Activated T-cell treated with anti-CD3 and anti-CD28 coated beads for 24 hours (primary cell): ENCODE measurements around the gene TMUB2.
"Not testable (repeated sequence)": the region's sequence is repeated elsewhere in the genome, so short reads cannot be mapped to it uniquely, and the experiment has no call there.

ENCODE experiments used
- DNase-seq: peaks from one replicate; pipeline ENCODE4 v3.0.0-alpha.2; 2020; ENCODE audit warnings: low read depth

TMUB2 gene

GRCh38 chr17:44219616-44220212, 32.9 kb downstream of the TMUB2 start, which contains the start of gene UBTF:
UBTF (minus strand) TSS chr17:44219675; CDS start chr17:44218229, 1,446 bp downstream.
- DNase-seq: peak; percentile 57

GRCh38 chr17:44220213-44221083, 33.7 kb downstream of the TMUB2 start:
- DNase-seq: peak; percentile 39

GRCh38 chr17:44221084-44221861, 34.5 kb downstream of the TMUB2 start:
- DNase-seq: peak; percentile 46

GRCh38 chr17:44221862-44222111, 35.0 kb downstream of the TMUB2 start:
- DNase-seq: no peak

- DNase-seq: no peak
These were observed 35.5 kb downstream of the TMUB2 start for GRCh38 chr17:44222112-44222869.

- DNase-seq: no peak
These were observed 36.8 kb downstream of the TMUB2 start for GRCh38 chr17:44223541-44224071.

GRCh38 chr17:44229090-44229489, 42.3 kb downstream of the TMUB2 start:
- DNase-seq: no peak

GRCh38 chr17:44230140-44230539, 43.4 kb downstream of the TMUB2 start:
- no peak for DNase-seq

GRCh38 chr17:44232061-44232460, 45.3 kb downstream of the TMUB2 start:
- no peak for DNase-seq

GRCh38 chr17:44233582-44233981, 46.8 kb downstream of the TMUB2 start:
- no peak for DNase-seq

GRCh38 chr17:44235583-44235936, 48.8 kb downstream of the TMUB2 start:
- no peak for DNase-seq

- DNase-seq: no peak
These were observed 49.7 kb downstream of the TMUB2 start for GRCh38 chr17:44236444-44236991.

- DNase-seq: not testable (repeated sequence)
These were observed 51.1 kb downstream of the TMUB2 start for GRCh38 chr17:44237886-44238285.

GRCh38 chr17:44241106-44241624, 54.4 kb downstream of the TMUB2 start:
- no peak for DNase-seq
